K562 (cell line): ENCODE data around the gene IRF8.

Experiments used
- CCAR2 ChIP-seq: fragments of 200-400 bp; formaldehyde crosslinking; IDR thresholded peaks from 2 replicates; pipeline ENCODE4 v1.6.1; 2017; ENCODE audit warnings: mild to moderate bottlenecking, low read depth, low read length
- GABPA ChIP-seq: fragments of 200-800 bp; sonication (Bioruptor generic); conservative IDR thresholded peaks from 2 replicates; pipeline ENCODE4 v1.6.1; 2016; ENCODE audit warnings: low read depth, missing genetic modification characterization, missing compliant biosample characterization
- GATAD2A ChIP-seq: fragments of 450-650 bp; IDR thresholded peaks from 2 replicates; pipeline ENCODE4 v1.6.1; 2017
- HDAC6 ChIP-seq: IDR thresholded peaks from 2 replicates; pipeline ENCODE4 v1.6.1; 2012; ENCODE audit warnings: low read depth, mild to moderate bottlenecking, control low read depth, inconsistent platforms, low read length, moderate library complexity
- MTA3 ChIP-seq: fragments of 450-650 bp; formaldehyde crosslinking; IDR thresholded peaks from 2 replicates; pipeline ENCODE4 v1.6.1; 2017; ENCODE audit warnings: mild to moderate bottlenecking, borderline replicate concordance
- MXI1 ChIP-seq: IDR thresholded peaks from 2 replicates; pipeline ENCODE4 v1.6.1; 2011; ENCODE audit warnings: low read depth, mild to moderate bottlenecking, improper control_type of control experiment, low read length
- RFX5 ChIP-seq: IDR thresholded peaks from 2 replicates; pipeline ENCODE4 v1.6.1; 2011; ENCODE audit warnings: low read depth, mild to moderate bottlenecking, improper control_type of control experiment, low read length
- TEAD4 ChIP-seq, 2 experiments: sonication (generic) in 1 of 2; formaldehyde crosslinking in 1 of 2; IDR thresholded peaks; 2 replicates each; pipeline versions ENCODE4 v1.6.1 to v1.8.0; 2012 to 2022; ENCODE audit warnings: borderline replicate concordance in 1 of 2, inconsistent platforms in 1 of 2, low read length in 1 of 2, mild to moderate bottlenecking in 1 of 2, missing genetic modification reagents in 1 of 2
- ZNF174 ChIP-seq: fragments of 250-450 bp; sonication (Bioruptor Pico); IDR thresholded peaks from 2 replicates; pipeline ENCODE4 v1.4.0; 2020; ENCODE audit warnings: mild to moderate bottlenecking
- ZNF408 ChIP-seq: fragments of 250-450 bp; sonication (Bioruptor Pico); IDR thresholded peaks from 2 replicates; pipeline ENCODE4 v1.4.0; 2020; ENCODE audit warnings: low read depth, mild to moderate bottlenecking, moderate library complexity
- TF ChIP-seq, protein P1 (sequence below), 3 experiments: IDR thresholded peaks in 2 of 3; conservative IDR thresholded peaks in 1 of 3; 2 replicates each; pipeline ENCODE4 v1.5.1; 2011 to 2012; ENCODE audit warnings: low read length in 3 of 3, mild to moderate bottlenecking in 3 of 3, control low read depth in 2 of 3, improper control_type of control experiment in 1 of 3, inconsistent platforms in 1 of 3, low read depth in 1 of 3, mixed read lengths in 1 of 3, moderate library complexity in 1 of 3; ENCODE audit not compliant: insufficient read depth in 2 of 3

GRCh38 chr16:85960486-85961046 is 61.6 kb downstream of the IRF8 start:
- TF ChIP-seq ZNF408 (CRISPR knock-in tag) (no peak), CCAR2 (no peak), TEAD4 (IDR thresholded peaks at IDR 0.05; ENCODE audit: low read length) (no peak), TEAD4 (CRISPR knock-in tag; IDR thresholded peaks at IDR 0.05; ENCODE audit: borderline replicate concordance) (no peak), MXI1 (no peak), MTA3 (no peak), HDAC6 (no peak), ZNF174 (CRISPR knock-in tag) (no peak), GATAD2A (no peak), GABPA (tag) (no peak), RFX5 (no peak)
- TF ChIP-seq, protein P1, sequence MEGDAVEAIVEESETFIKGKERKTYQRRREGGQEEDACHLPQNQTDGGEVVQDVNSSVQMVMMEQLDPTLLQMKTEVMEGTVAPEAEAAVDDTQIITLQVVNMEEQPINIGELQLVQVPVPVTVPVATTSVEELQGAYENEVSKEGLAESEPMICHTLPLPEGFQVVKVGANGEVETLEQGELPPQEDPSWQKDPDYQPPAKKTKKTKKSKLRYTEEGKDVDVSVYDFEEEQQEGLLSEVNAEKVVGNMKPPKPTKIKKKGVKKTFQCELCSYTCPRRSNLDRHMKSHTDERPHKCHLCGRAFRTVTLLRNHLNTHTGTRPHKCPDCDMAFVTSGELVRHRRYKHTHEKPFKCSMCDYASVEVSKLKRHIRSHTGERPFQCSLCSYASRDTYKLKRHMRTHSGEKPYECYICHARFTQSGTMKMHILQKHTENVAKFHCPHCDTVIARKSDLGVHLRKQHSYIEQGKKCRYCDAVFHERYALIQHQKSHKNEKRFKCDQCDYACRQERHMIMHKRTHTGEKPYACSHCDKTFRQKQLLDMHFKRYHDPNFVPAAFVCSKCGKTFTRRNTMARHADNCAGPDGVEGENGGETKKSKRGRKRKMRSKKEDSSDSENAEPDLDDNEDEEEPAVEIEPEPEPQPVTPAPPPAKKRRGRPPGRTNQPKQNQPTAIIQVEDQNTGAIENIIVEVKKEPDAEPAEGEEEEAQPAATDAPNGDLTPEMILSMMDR (IDR thresholded peaks at IDR 0.05 in 2 of 3, conservative IDR thresholded peaks at IDR 0.05 in 1 of 3; ENCODE audit: insufficient read depth in 2 of 3, low read depth in 1 of 3, low read length in 3 of 3), result no peak
